ENCODE measurements around the gene SLC9A3.
"Not testable (repeated sequence)": the region's sequence is repeated elsewhere in the genome, so short reads cannot be mapped to it uniquely, and the experiment has no call there.

The SLC9A3 gene

GRCh38 chr5:524234-524972 is at the start of gene SLC9A3:
TSS of gene SLC9A3 (minus strand) at chr5:524449.
- DNase-seq (ENCODE audit: low read depth), result no peak

- DNase-seq (ENCODE audit: low read depth), result no peak
Measured at GRCh38 chr5:573976-574375, 49.7 kb upstream of the SLC9A3 start.

- DNase-seq (ENCODE audit: low read depth), result no peak
Measured at GRCh38 chr5:573206-573605, 49.0 kb upstream of the SLC9A3 start.

GRCh38 chr5:572398-573019 is 48.3 kb upstream of the SLC9A3 start:
- no peak for DNase-seq (ENCODE audit: low read depth)

- no peak for DNase-seq (ENCODE audit: low read depth)
Measured at GRCh38 chr5:571791-572190, 47.5 kb upstream of the SLC9A3 start.

GRCh38 chr5:570886-571285 is 46.6 kb upstream of the SLC9A3 start:
- no peak for DNase-seq (ENCODE audit: low read depth)

GRCh38 chr5:570446-570845 is 46.2 kb upstream of the SLC9A3 start:
- DNase-seq (ENCODE audit: low read depth), result no peak

- no peak for DNase-seq (ENCODE audit: low read depth)
Measured at GRCh38 chr5:569868-570361, 45.7 kb upstream of the SLC9A3 start.

- no peak for DNase-seq (ENCODE audit: low read depth)
Measured at GRCh38 chr5:569358-569867, 45.2 kb upstream of the SLC9A3 start.

GRCh38 chr5:568809-569208 is 44.6 kb upstream of the SLC9A3 start:
- DNase-seq (ENCODE audit: low read depth), result no peak

- no peak for DNase-seq (ENCODE audit: low read depth)
Measured at GRCh38 chr5:568061-568781, 44.0 kb upstream of the SLC9A3 start.

- no peak for DNase-seq (ENCODE audit: low read depth)
Measured at GRCh38 chr5:567664-568060, 43.4 kb upstream of the SLC9A3 start.

- DNase-seq (ENCODE audit: low read depth), result no peak
Measured at GRCh38 chr5:566636-567309, 42.5 kb upstream of the SLC9A3 start.

- no peak for DNase-seq (ENCODE audit: low read depth)
Measured at GRCh38 chr5:565782-566440, 41.7 kb upstream of the SLC9A3 start.

- no peak for DNase-seq (ENCODE audit: low read depth)
Measured at GRCh38 chr5:561408-561807, 37.2 kb upstream of the SLC9A3 start.

GRCh38 chr5:560792-561166 is 36.5 kb upstream of the SLC9A3 start:
- no peak for DNase-seq (ENCODE audit: low read depth)

- no peak for DNase-seq (ENCODE audit: low read depth)
Measured at GRCh38 chr5:558871-559503, 34.7 kb upstream of the SLC9A3 start.

- no peak for DNase-seq (ENCODE audit: low read depth)
Measured at GRCh38 chr5:558326-558725, 34.1 kb upstream of the SLC9A3 start.

GRCh38 chr5:557917-558316 is 33.7 kb upstream of the SLC9A3 start:
- not testable (repeated sequence) for DNase-seq (ENCODE audit: low read depth)

- no peak for DNase-seq (ENCODE audit: low read depth)
Measured at GRCh38 chr5:556909-557441, 32.7 kb upstream of the SLC9A3 start.

- no peak for DNase-seq (ENCODE audit: low read depth)
Measured at GRCh38 chr5:555058-555623, 30.9 kb upstream of the SLC9A3 start.
